HEK293 (cell line): ENCODE results near the gene MORF4L2.

Source experiments
- CTCF ChIA-PET: fragments of 350-600 bp; formaldehyde crosslinking; extraction: SDS; loops from one replicate; lab custom pipeline; 2021; ENCODE audit warnings: antibody characterized with exemption; lab: Yijun Ruan, JAX
- POLR2A ChIA-PET: fragments of 300-600 bp; formaldehyde crosslinking; extraction: SDS; loops from one replicate; lab custom pipeline; 2020; ENCODE audit warnings: antibody characterized with exemption, inconsistent platforms; lab: Yijun Ruan, JAX
- H3K27ac ChIP-seq: fragments of 200-500 bp; sonication (Bioruptor generic); 2 replicates; pipeline ENCODE4 v1.5.1; 2014; ENCODE audit warnings: low read depth, low read length, control low read depth, inconsistent platforms; ENCODE audit errors: extremely low read depth
- H3K36me3 ChIP-seq, 2 experiments: fragments of 200-500 bp in 1 of 2; sonication (Bioruptor generic) in 1 of 2; 1 replicate in 1 of 2; 2 replicates in 1 of 2; pipeline ENCODE4 v1.5.1; 2014 to 2017; ENCODE audit warnings: inconsistent platforms in 2 of 2, low read length in 2 of 2; ENCODE audit not compliant: control insufficient read depth in 2 of 2, insufficient read depth in 1 of 2
- H3K4me1 ChIP-seq: fragments of 200-500 bp; sonication (Bioruptor generic); 2 replicates; pipeline ENCODE4 v1.5.1; 2014; ENCODE audit warnings: mild to moderate bottlenecking, low read length, inconsistent platforms; ENCODE audit not compliant: control insufficient read depth, insufficient read depth
- H3K4me3 ChIP-seq: 2 replicates; pipeline ENCODE4 v1.5.1; 2011; ENCODE audit warnings: low read depth, mild to moderate bottlenecking, control low read depth, low read length, moderate library complexity
- H3K9me3 ChIP-seq: fragments of 200-500 bp; sonication (Bioruptor generic); 2 replicates; pipeline ENCODE4 v1.5.1; 2014; ENCODE audit warnings: low read depth, low read length, inconsistent platforms; ENCODE audit not compliant: control insufficient read depth, insufficient read depth
- ATF2 ChIP-seq: fragments of 450-650 bp; formaldehyde crosslinking; IDR thresholded peaks from 2 replicates; pipeline ENCODE4 v1.5.1; 2016; ENCODE audit warnings: missing biosample characterization, missing genetic modification characterization, low read depth
- ELK4 ChIP-seq: IDR thresholded peaks from 2 replicates; pipeline ENCODE4 v1.6.1; 2011; ENCODE audit warnings: mild to moderate bottlenecking, low read depth, low read length, borderline replicate concordance
- HIC1 ChIP-seq: fragments of 450-650 bp; formaldehyde crosslinking; IDR thresholded peaks from 2 replicates; pipeline ENCODE4 v1.5.1; 2016; ENCODE audit warnings: missing biosample characterization, missing genetic modification characterization
- KLF10 ChIP-seq: fragments of 450-650 bp; IDR thresholded peaks from 2 replicates; pipeline ENCODE4 v1.5.1; 2018; ENCODE audit warnings: missing biosample characterization, mild to moderate bottlenecking, missing genetic modification characterization
- MEIS1 ChIP-seq: sonication (generic); formaldehyde crosslinking; IDR thresholded peaks from 2 replicates; pipeline ENCODE4 v1.8.1; 2022; ENCODE audit warnings: missing genetic modification reagents, mild to moderate bottlenecking, borderline replicate concordance
- PRDM2 ChIP-seq: fragments of 450-650 bp; formaldehyde crosslinking; IDR thresholded peaks from 2 replicates; pipeline ENCODE4 v1.5.1; 2016; ENCODE audit warnings: missing biosample characterization, missing genetic modification characterization, borderline replicate concordance
- PRDM6 ChIP-seq: fragments of 450-650 bp; formaldehyde crosslinking; IDR thresholded peaks from 2 replicates; pipeline ENCODE4 v1.5.1; 2017; ENCODE audit warnings: missing biosample characterization, missing genetic modification characterization
- SCRT2 ChIP-seq: fragments of 450-650 bp; formaldehyde crosslinking; IDR thresholded peaks from 2 replicates; pipeline ENCODE4 v1.5.1; 2016; ENCODE audit warnings: missing biosample characterization, missing genetic modification characterization
- SETDB1 ChIP-seq: IDR thresholded peaks from one replicate; pipeline ENCODE4 v1.6.1; 2017; ENCODE audit warnings: mild to moderate bottlenecking, low read length, moderate library complexity, mixed read lengths; ENCODE audit not compliant: insufficient read length
- YY1 ChIP-seq: fragments of 450-650 bp; formaldehyde crosslinking; IDR thresholded peaks from 2 replicates; pipeline ENCODE4 v1.5.1; 2018; ENCODE audit warnings: missing biosample characterization, missing genetic modification characterization
- ZBTB48 ChIP-seq: fragments of 450-650 bp; formaldehyde crosslinking; IDR thresholded peaks from 2 replicates; pipeline ENCODE4 v1.5.1; 2016; ENCODE audit warnings: missing biosample characterization, missing genetic modification characterization
- ZNF394 ChIP-seq: fragments of 450-650 bp; formaldehyde crosslinking; IDR thresholded peaks from 2 replicates; pipeline ENCODE4 v1.5.1; 2016; ENCODE audit warnings: missing biosample characterization, missing genetic modification characterization, mild to moderate bottlenecking, moderate library complexity, borderline replicate concordance
- ZNF473 ChIP-seq: fragments of 450-650 bp; formaldehyde crosslinking; IDR thresholded peaks from 2 replicates; pipeline ENCODE4 v1.5.1; 2017; ENCODE audit warnings: missing biosample characterization, missing genetic modification characterization
- ZNF600 ChIP-seq: fragments of 450-650 bp; formaldehyde crosslinking; IDR thresholded peaks from 2 replicates; pipeline ENCODE4 v1.5.1; 2016; ENCODE audit warnings: missing biosample characterization, missing genetic modification characterization
- ZNF629 ChIP-seq: fragments of 450-650 bp; formaldehyde crosslinking; IDR thresholded peaks from 2 replicates; pipeline ENCODE4 v1.5.1; 2017; ENCODE audit warnings: missing biosample characterization, missing genetic modification characterization
- ZNF677 ChIP-seq: fragments of 450-650 bp; IDR thresholded peaks from 2 replicates; pipeline ENCODE4 v1.5.0; 2018; ENCODE audit warnings: missing biosample characterization, mild to moderate bottlenecking, missing genetic modification characterization, moderate library complexity
- ZNF692 ChIP-seq: fragments of 450-650 bp; formaldehyde crosslinking; IDR thresholded peaks from 2 replicates; pipeline ENCODE4 v1.5.1; 2016; ENCODE audit warnings: missing biosample characterization, missing genetic modification characterization

MORF4L2 gene

GRCh38 chrX:103733017-103733416 lies 46.5 kb upstream of the MORF4L2 start (continued):
- TF ChIP-seq PRDM2 (tag by site-specific recombination), result no peak
- no peak for TF ChIP-seq ZNF692 (tag by site-specific recombination)
- TF ChIP-seq ZNF394, result no peak
- TF ChIP-seq, all 188 proteins: peak for 0

GRCh38 chrX:103730796-103731493 lies 44.4 kb upstream of the MORF4L2 start:
- Histone ChIP-seq H3K36me3 (no peaks in the 10 kb centered on the region), H3K4me3 (no peak overlapping the region), H3K27ac (no peak overlapping the region), H3K9me3 (no peaks in the 10 kb centered on the region), H3K4me1 (no peaks in the 10 kb centered on the region; the same call in 1 of the 2 replicates)
- ChIA-PET CTCF (interaction anchor here (0.6 to 1.5 kb wide), 3 partner anchors 19 to 44 kb away, joined by 3 to 8 read pairs (median 3); no protein-coding TSS in a partner anchor), POLR2A (no interaction called here)
- peak; percentile 95 for TF ChIP-seq ATF2 (tag by site-specific recombination)
- TF ChIP-seq ZNF600 (tag by site-specific recombination), result peak; percentile 39; the same call in 1 of the 2 replicates
- TF ChIP-seq SCRT2 (tag by site-specific recombination), result no peak
- peak; percentile 41; the same call in 1 of the 2 replicates for TF ChIP-seq KLF10 (tag by site-specific recombination)
- TF ChIP-seq ZBTB48 (tag by site-specific recombination), result peak; percentile 48; the same call in 1 of the 2 replicates
- no peak for TF ChIP-seq SETDB1
- no peak for TF ChIP-seq ELK4
- TF ChIP-seq PRDM6, result peak; percentile 53
- no peak for TF ChIP-seq ZNF677 (tag by site-specific recombination)
- TF ChIP-seq MEIS1, result no peak
- no peak for TF ChIP-seq YY1
- TF ChIP-seq ZNF473 (tag by site-specific recombination), result no peak
- peak; percentile 72; the same call in 1 of the 2 replicates for TF ChIP-seq HIC1 (tag by site-specific recombination)
- TF ChIP-seq ZNF629 (tag by site-specific recombination), result peak; percentile 93
